Measurements from ENCODE around the gene THAP4.
A peak's percentile ranks its signal among the peaks of the same experiment; 100 is the strongest.

THAP4 gene

GRCh38 chr2:241636182-241637017 is 558 bp downstream of the THAP4 start:
- H3K4me3 ChIP-seq (ENCODE audit: low read depth, low read length): peak overlapping the region; percentile 86
- TF ChIP-seq CTCF (IDR thresholded peaks at IDR 0.05; ENCODE audit: low read depth, low read length): no peak

- H3K4me3 ChIP-seq (ENCODE audit: low read depth, low read length): peak overlapping the region; percentile 86
- no peak for TF ChIP-seq CTCF (IDR thresholded peaks at IDR 0.05; ENCODE audit: low read depth, low read length)
These were observed 1.2 kb downstream of the THAP4 start for GRCh38 chr2:241635756-241636155.

- no peak for TF ChIP-seq CTCF (IDR thresholded peaks at IDR 0.05; ENCODE audit: low read depth, low read length)
These were observed 3.4 kb downstream of the THAP4 start for GRCh38 chr2:241633561-241633960.

GRCh38 chr2:241632478-241633325 is 4.3 kb downstream of the THAP4 start:
- no peak overlapping the region for H3K4me3 ChIP-seq (ENCODE audit: low read depth, low read length)
- no peak for TF ChIP-seq CTCF (IDR thresholded peaks at IDR 0.05; ENCODE audit: low read depth, low read length)

More at GRCh38 chr2:241633561-241633960, 3.4 kb downstream of the THAP4 start:
- H3K4me3 ChIP-seq (ENCODE audit: low read depth, low read length): no peak overlapping the region

GRCh38 chr2:241629762-241630435 is 7.1 kb downstream of the THAP4 start:
- TF ChIP-seq CTCF (IDR thresholded peaks at IDR 0.05; ENCODE audit: low read depth, low read length): no peak

GRCh38 chr2:241627675-241628074 is 9.3 kb downstream of the THAP4 start:
- H3K4me3 ChIP-seq (ENCODE audit: low read depth, low read length): no peak overlapping the region
- no peak for TF ChIP-seq CTCF (IDR thresholded peaks at IDR 0.05; ENCODE audit: low read depth, low read length)

More at GRCh38 chr2:241629762-241630435, 7.1 kb downstream of the THAP4 start:
- no peak overlapping the region for H3K4me3 ChIP-seq (ENCODE audit: low read depth, low read length)

Data from WI38 (cell line).